Coronary artery (tissue), 2 donors: ENCODE data around the gene PATJ.
"Not testable (repeated sequence)": the region's sequence is repeated elsewhere in the genome, so short reads cannot be mapped to it uniquely, and the experiment has no call there.

Experiments used
- DNase-seq: peaks from one replicate; pipeline ENCODE4 v3.0.0-alpha.2; 2017; ENCODE audit warnings: low spot score
- H3K27ac ChIP-seq, 2 donors: fragments of 200-600 bp; sonication (generic); one replicate each; pipeline ENCODE4 v1.5.1; 2016 to 2019
- H3K4me3 ChIP-seq: fragments of 200-600 bp; sonication (generic); 2 replicates; pipeline ENCODE4 v1.5.1; 2016; ENCODE audit warnings: mild to moderate bottlenecking, moderate library complexity
- CTCF ChIP-seq: fragments of 200-600 bp; sonication (generic); IDR thresholded peaks from one replicate; pipeline ENCODE4 v1.5.1; 2019; ENCODE audit warnings: antibody characterized with exemption

Gene PATJ

GRCh38 chr1:61888808-61889207 lies 146.5 kb downstream of the PATJ start:
- Histone ChIP-seq H3K4me3 (no peak overlapping the region), H3K27ac (no peak overlapping the region)
- TF ChIP-seq CTCF, result no peak
- no peak for DNase-seq

- H3K27ac ChIP-seq, DNase-seq, H3K4me3 ChIP-seq: not testable (repeated sequence)
Measured at GRCh38 chr1:61890435-61890834, 148.2 kb downstream of the PATJ start.

- no peak overlapping the region for H3K4me3 ChIP-seq
- TF ChIP-seq CTCF, result no peak
- H3K27ac ChIP-seq, result no peak overlapping the region
- DNase-seq, result no peak
Measured at GRCh38 chr1:61892977-61893376, 150.7 kb downstream of the PATJ start.

- not testable (repeated sequence) for DNase-seq, H3K27ac ChIP-seq, H3K4me3 ChIP-seq
Measured at GRCh38 chr1:61894296-61894695, 152.0 kb downstream of the PATJ start.

GRCh38 chr1:61895175-61895574 lies 152.9 kb downstream of the PATJ start:
- DNase-seq, result no peak
- no peak overlapping the region for H3K4me3 ChIP-seq

GRCh38 chr1:61898658-61899057 lies 156.4 kb downstream of the PATJ start:
- TF ChIP-seq CTCF, result no peak
- H3K4me3 ChIP-seq, result no peak overlapping the region
- no peak for DNase-seq
- H3K27ac ChIP-seq, result no peak overlapping the region

More at GRCh38 chr1:61895175-61895574, 152.9 kb downstream of the PATJ start:
- no peak for TF ChIP-seq CTCF
- no peak overlapping the region for H3K27ac ChIP-seq

GRCh38 chr1:61904354-61904753 lies 162.1 kb downstream of the PATJ start:
- no peak for DNase-seq
- no peak overlapping the region for H3K4me3 ChIP-seq
- TF ChIP-seq CTCF, result no peak

GRCh38 chr1:61907102-61907501 lies 164.8 kb downstream of the PATJ start:
- Histone ChIP-seq H3K4me3 (no peak overlapping the region), H3K27ac (no peak overlapping the region)
- DNase-seq, result no peak
- no peak for TF ChIP-seq CTCF

More at GRCh38 chr1:61904354-61904753, 162.1 kb downstream of the PATJ start:
- no peak overlapping the region for H3K27ac ChIP-seq
